OCI-M2 (cell line): ENCODE results near the gene FAM149A.

Experiments used
- DNase-seq: peaks from one replicate; lab custom pipeline; 2025; ENCODE audit not compliant: unreplicated experiment; lab: John Stamatoyannopoulos, UW

FAM149A gene

DNA sequence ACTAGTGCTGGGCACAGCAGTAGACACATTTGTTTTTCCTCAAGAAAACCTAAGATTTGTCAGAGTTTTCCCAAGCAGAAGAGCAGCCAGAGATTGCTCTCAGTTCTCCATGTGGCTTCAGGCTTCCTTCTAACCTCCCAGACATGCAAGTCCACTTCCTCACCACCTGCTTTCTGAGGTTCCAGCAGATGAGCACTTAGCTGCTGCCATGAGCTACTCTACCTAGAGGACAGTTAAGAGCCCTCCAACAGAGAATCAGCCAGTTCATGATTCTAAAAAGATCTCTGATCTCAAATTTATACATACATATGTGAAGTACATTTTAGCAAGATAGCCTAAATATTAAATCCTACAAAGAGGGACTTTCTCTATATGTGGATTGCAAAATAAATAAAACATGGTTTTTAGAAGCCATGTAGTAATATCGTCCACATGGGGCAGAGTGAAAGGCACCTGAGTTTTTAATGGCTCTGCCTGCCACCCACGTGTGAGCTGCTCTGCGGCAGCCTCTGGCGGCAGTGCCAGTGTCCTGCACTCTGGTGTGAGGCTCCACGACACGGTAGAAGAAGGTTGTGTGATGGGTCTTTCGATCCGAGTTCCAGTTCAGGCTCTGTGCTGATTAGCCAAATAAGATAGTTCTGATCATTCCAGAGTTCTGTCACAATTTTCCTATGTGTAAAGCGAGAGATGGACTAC is 97.2 kb downstream of the FAM149A start:
- no peak for DNase-seq

DNA sequence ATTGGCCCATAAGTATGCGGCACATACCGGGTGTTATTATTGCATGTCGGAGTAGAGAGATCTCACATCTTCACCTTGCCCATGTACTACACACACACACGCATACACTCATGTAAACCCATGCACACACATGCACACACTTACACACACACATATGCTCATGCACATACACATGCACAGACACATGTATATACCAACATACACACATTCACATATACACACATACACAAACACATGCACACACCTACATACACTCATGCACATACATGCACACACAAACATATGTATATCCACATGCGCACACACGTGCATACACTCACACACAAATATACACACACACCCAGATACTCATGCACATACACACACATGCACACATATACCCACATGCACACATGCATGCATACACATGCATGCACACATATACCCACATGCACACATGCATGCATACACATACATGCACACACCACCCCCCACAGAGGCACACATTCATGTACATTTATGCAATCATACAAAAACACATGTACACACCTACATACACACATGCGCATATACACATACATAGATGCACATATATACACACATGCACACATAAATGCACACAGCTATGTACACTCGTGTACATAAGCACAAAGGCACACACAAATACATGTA is 98.1 kb downstream of the FAM149A start:
- no peak for DNase-seq

DNA sequence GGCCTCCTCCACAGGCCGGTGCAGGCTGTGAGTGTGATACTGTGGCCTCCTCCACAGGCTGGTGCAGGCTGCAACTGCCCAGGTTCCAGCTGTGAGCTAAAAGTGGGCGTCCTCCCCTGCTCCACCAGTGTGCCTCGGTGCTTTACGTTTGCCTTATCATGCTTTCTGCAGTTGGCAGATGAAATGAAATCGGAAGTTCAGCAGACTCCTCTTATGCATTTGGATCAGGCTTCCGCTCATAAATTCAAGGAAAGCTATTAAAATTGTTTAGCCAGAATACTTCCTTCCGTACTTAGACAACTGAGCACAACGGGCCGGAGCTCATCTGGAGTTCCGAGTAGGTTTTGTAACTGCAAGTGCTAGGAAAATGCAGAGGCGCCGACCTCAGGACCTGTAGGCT is 98.9 kb downstream of the FAM149A start:
- DNase-seq: no peak

DNA sequence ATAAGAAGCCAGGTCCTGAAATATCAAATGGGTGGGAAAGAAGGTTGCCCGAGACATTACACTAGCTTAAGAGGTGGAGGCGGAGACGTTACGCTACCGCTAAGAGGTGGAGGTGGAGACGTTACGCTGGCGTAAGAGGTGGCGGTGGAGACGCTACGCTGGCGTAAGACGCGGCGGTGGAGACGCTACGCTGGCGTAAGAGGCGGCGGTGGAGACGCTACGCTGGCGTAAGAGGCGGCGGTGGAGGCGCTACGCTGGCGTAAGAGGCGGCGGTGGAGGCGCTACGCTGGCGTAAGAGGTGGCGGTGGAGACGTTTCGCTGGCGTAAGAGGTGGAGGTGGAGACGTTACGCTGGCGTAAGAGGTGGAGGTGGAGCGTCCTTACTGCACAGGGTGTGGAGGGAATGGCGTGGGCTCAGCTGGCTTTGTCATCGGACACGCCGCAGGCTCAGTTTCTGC is 99.6 kb downstream of the FAM149A start:
- DNase-seq: no peak

DNA sequence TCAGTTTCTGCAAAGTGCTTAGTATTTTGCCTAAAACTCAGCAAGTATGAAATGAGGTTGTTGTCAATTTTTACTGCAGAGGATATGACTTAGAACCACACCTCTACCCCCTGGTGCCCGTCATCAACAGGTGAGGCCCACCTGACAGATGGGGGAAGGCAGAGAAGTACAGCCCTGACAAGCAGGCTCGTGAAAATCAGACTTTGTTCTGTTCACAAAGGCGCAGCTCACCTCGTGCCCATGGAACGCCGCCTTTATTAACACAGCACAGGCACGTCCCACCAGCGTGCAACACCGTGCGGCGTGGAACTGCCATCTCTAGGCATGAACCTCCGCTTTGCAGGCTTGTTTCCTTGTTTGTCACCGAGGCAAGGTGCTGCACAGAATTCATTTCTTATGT is 100.2 kb downstream of the FAM149A start:
- DNase-seq: no peak

DNA sequence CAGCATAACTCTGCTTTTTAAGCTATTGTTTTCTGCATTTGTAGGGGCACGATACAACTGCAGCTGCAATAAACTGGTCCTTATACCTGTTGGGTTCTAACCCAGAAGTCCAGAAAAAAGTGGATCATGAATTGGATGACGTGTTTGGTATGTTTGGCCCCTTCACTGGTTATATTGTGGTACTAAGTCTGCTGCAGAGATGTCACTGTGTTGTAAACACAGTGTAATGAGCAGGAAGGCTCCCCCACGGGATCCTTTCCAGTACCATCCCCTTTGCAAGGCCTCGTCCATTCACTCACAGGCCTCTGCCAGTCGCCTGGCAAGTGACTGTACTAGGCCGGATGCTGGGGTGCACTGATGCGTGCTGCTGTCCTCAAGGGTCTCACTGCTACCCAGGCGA is 100.7 kb downstream of the FAM149A start:
- DNase-seq: no peak

DNA sequence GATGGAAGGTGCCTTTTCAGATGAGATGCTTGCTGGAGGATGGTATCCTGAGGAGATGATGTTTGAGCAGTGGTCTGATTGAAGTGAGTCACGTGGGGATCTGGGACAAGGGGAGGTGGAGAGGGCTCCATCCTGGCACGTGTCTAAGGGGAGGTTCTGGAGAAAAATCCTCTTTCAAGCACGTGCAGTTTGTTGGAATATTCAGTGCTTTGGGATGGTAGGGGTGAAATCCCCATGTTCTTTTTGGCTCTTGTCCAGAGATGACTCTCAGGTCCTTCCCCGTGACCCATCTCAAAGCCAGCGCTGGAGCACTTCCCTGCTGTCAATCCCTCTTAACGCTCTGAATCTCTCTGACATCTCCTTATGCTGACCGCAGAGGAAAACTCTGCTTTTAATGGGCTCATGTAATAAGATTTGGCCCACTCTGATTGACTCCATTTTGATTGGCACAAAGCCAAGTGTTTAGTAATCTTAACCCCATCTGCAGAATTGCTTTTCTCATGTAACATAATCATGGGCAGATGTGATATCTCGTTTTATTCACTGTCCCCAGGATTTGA is 112.0 kb downstream of the FAM149A start:
- DNase-seq: no peak

DNA sequence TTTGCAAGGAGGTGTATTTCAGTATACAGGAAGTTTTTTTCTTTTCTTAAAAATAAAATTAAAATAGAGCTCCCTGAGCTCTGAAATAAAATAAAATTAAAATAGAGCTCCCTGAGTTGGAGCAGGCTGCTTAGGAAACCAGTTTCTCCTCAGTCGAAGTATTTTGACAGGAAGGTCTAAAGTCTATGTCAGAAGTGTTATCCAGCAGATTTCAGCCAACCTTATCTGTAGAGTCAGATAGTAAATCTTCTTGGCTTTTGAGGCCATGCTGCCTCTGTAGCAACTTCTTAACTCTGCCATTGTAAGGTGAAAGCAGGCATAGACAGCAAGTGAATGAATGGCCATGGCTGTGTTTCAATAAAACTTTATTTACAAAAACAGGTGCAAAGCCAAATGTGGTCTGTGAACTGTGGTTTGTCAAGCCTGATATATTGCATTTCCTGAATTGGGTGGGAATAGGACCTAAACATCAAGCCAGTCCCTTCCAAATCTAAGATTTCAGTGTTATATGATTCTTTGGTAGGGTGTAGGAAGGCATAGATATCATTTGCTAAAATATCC is 113.3 kb downstream of the FAM149A start:
- DNase-seq: no peak

DNA sequence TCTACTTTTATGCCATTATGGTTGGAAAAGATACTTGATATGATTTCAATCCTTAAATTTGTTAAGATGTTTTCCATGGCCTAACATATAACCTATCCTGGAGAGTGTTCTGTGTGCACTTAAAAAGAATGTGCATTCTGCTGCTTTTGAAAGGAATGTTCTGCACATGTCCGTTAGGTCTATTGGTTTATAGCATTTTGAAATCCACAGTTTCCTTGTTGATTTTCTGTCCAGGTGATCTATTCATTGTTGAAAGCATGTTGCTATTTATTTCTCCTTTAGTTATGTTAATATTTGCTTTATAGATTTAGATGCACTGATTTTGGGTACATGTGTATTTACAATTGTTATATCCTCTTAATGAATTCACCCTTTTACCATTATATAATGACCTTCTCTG is 117.1 kb downstream of the FAM149A start:
- DNase-seq: no peak
